Smooth muscle cell (in vitro differentiated cells): ENCODE measurements around the gene ARHGAP24. TPM values are rescaled to one million over a fixed set of nuclear protein-coding genes. Genes with fewer than 3 reads are reported as not detected.

Source experiments
- DNase-seq: peaks from one replicate; lab custom pipeline; 2025; ENCODE audit not compliant: unreplicated experiment; lab: John Stamatoyannopoulos, UW
- H2AFZ ChIP-seq: fragments of 200-600 bp; sonication (generic); 2 replicates; pipeline ENCODE4 v1.6.0; 2016; ENCODE audit warnings: antibody characterized with exemption, low read depth, mild to moderate bottlenecking
- H3F3A ChIP-seq: fragments of 200-600 bp; sonication (generic); 2 replicates; pipeline ENCODE4 v1.6.0; 2017; ENCODE audit warnings: antibody characterized with exemption, low read depth
- H3K27ac ChIP-seq: fragments of 200-600 bp; sonication (generic); 2 replicates; pipeline ENCODE4 v1.5.1; 2016; ENCODE audit warnings: low read depth, mild to moderate bottlenecking
- H3K27me3 ChIP-seq: fragments of 200-600 bp; sonication (generic); 2 replicates; pipeline ENCODE4 v1.6.1; 2016; ENCODE audit warnings: low read depth, mild to moderate bottlenecking
- H3K36me3 ChIP-seq: fragments of 200-600 bp; sonication (generic); 2 replicates; pipeline ENCODE4 v1.5.1; 2016; ENCODE audit warnings: low read depth
- H3K4me1 ChIP-seq: fragments of 200-600 bp; sonication (generic); 2 replicates; pipeline ENCODE4 v1.5.1; 2016; ENCODE audit warnings: low read depth
- H3K4me2 ChIP-seq: fragments of 200-600 bp; sonication (generic); 2 replicates; pipeline ENCODE4 v1.6.0; 2016; ENCODE audit warnings: mild to moderate bottlenecking
- H3K4me3 ChIP-seq: fragments of 200-600 bp; sonication (generic); 2 replicates; pipeline ENCODE4 v1.5.1; 2016; ENCODE audit warnings: mild to moderate bottlenecking
- H3K79me2 ChIP-seq: fragments of 200-600 bp; sonication (generic); 2 replicates; pipeline ENCODE4 v1.6.0; 2016; ENCODE audit warnings: low read depth, mild to moderate bottlenecking
- H3K9ac ChIP-seq: fragments of 200-600 bp; sonication (generic); 2 replicates; pipeline ENCODE4 v1.6.0; 2016; ENCODE audit warnings: low read depth
- H3K9me3 ChIP-seq: fragments of 200-600 bp; sonication (generic); replicated peaks from 2 replicates; pipeline ENCODE4 v1.5.1; 2016; ENCODE audit warnings: low read depth
- H4K20me1 ChIP-seq: fragments of 200-600 bp; sonication (generic); 2 replicates; pipeline ENCODE4 v1.6.0; 2016; ENCODE audit warnings: low read depth
- WGBS: methylation state at CpG from one replicate; pipeline ENCODE4 v1.1.7; 2016; ENCODE audit warnings: low lambda C conversion rate; 5-methylcytosine and 5-hydroxymethylcytosine counted together
- polyA plus RNA-seq: library from polyadenylated mRNA; unstranded; fragments of >200 nt; fragmentation: Nextera tagmentation; extraction: Ambion mirVana; gene quantifications from 2 replicates; pipeline ENCODE4 v1.2.1, GENCODE V29; 2016
- total RNA-seq: library from RNA; depleted of rRNA; stranded (reverse); fragments of >200 nt; gene quantifications from 2 replicates; pipeline ENCODE4 v1.2.3, GENCODE V29; 2014
- TF ChIP-seq, protein P1 (sequence below): fragments of 200-600 bp; sonication (generic); IDR thresholded peaks from 2 replicates; pipeline ENCODE4 v1.5.1; 2017; ENCODE audit warnings: borderline replicate concordance, mild to moderate bottlenecking, antibody characterized with exemption; ENCODE audit not compliant: insufficient read depth, poor library complexity, severe bottlenecking

ARHGAP24 gene
- total and polyA plus RNA-seq, 2 experiments from 2014 or later: 4.9 to 18.2 TPM

GRCh38 chr4:85587952-85588351 lies 113.0 kb downstream of the ARHGAP24 start:
- Histone ChIP-seq H3K4me2 (no peak overlapping the region), H4K20me1 (no peaks in the 10 kb centered on the region), H3F3A (no peaks in the 10 kb centered on the region), H3K9me3 (no peaks in the 10 kb centered on the region), H3K79me2 (no peaks in the 10 kb centered on the region), H3K27ac (no peak overlapping the region), H3K4me3 (no peak overlapping the region), H3K4me1 (no peaks in the 10 kb centered on the region), H2AFZ (no peak overlapping the region), H3K36me3 (no peaks in the 10 kb centered on the region), H3K9ac (no peak overlapping the region), H3K27me3 (no peaks in the 10 kb centered on the region)
- WGBS: 63% methylated on average over 1 of the region's 1 CpG
- DNase-seq: no peak
- TF ChIP-seq, protein P1, sequence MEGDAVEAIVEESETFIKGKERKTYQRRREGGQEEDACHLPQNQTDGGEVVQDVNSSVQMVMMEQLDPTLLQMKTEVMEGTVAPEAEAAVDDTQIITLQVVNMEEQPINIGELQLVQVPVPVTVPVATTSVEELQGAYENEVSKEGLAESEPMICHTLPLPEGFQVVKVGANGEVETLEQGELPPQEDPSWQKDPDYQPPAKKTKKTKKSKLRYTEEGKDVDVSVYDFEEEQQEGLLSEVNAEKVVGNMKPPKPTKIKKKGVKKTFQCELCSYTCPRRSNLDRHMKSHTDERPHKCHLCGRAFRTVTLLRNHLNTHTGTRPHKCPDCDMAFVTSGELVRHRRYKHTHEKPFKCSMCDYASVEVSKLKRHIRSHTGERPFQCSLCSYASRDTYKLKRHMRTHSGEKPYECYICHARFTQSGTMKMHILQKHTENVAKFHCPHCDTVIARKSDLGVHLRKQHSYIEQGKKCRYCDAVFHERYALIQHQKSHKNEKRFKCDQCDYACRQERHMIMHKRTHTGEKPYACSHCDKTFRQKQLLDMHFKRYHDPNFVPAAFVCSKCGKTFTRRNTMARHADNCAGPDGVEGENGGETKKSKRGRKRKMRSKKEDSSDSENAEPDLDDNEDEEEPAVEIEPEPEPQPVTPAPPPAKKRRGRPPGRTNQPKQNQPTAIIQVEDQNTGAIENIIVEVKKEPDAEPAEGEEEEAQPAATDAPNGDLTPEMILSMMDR: no peak

DNA sequence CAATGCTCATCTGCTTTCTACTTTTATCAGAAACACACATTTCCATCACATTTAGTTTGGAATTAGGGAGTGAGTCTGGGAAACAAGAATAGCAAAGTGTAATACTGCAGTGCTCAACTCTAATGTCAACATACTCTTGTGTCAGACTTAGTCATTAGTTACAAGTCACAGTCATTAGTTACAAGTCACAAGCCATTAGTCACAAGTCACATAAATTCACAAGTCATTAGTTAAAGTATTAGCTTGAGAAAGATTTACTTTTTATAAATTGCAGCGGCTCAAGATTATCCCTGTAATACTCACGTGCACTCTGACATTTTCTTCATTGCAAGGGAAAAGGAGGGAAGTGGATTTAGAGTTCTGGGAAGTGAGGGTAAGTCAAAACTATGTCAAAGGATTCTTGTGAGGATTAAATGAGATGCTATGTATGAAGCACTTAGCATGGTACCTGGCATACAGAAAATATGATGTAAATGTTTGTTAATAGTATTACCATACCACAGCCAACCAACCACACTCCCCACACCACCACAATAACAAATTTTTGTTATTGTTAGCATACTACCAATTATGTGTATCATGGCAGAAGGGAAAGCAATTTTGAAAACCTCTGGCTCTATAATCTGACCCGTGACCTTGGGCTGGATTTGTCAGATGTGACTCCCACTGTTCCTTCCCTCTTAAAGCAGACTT lies 116.6 kb downstream of the ARHGAP24 start:
- Histone ChIP-seq H4K20me1 (no peaks in the 10 kb centered on the region), H3K4me1 (no peaks in the 10 kb centered on the region), H3K27me3 (no peaks in the 10 kb centered on the region), H3K9me3 (no peaks in the 10 kb centered on the region), H3K4me3 (no peak overlapping the region), H3F3A (no peaks in the 10 kb centered on the region), H2AFZ (no peak overlapping the region), H3K4me2 (no peak overlapping the region), H3K36me3 (no peaks in the 10 kb centered on the region), H3K27ac (no peak overlapping the region), H3K9ac (no peak overlapping the region), H3K79me2 (no peaks in the 10 kb centered on the region)
- WGBS: 60% methylated on average over 3 of the region's 3 CpGs
- DNase-seq: no peak
- TF ChIP-seq, protein P1: no peak

DNA sequence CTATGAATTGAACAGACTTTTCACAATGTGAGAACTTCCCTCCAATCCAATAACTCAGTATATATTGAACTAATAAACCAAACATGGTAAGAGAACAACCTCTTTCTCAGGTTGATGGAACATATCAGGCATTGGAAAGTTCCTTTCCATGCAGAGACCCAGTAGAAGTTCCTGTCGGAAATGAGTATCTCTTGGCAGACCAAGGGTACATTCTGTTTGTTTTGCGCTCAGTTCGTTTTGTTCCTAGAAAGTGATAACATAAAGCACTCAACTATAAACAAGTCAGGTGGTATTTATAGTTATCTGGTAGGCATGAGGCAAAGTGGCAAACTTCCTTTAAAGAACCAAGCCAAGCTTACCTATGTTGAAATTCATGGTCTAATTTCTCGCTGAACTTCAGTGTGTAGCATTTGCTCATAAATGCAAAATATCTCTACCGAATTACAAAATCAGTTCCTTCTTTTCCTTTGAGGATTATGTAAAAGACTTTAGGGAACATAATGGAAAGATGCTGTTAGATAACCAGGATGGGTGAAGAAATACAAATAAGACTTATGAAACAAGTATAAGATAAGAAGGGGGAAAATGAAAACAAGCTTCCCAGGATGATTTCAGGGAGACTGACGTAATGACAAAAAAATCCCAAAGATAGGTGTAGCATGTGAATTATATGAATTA lies 120.3 kb downstream of the ARHGAP24 start:
- 82% methylated on average over 6 of the region's 6 CpGs for WGBS
- Histone ChIP-seq H3K4me1 (no peaks in the 10 kb centered on the region), H3K79me2 (no peaks in the 10 kb centered on the region), H3K4me2 (no peak overlapping the region), H4K20me1 (no peaks in the 10 kb centered on the region), H3K27me3 (no peaks in the 10 kb centered on the region), H3K9me3 (no peaks in the 10 kb centered on the region), H3K27ac (no peak overlapping the region), H3K9ac (no peak overlapping the region), H3F3A (no peaks in the 10 kb centered on the region), H3K36me3 (no peaks in the 10 kb centered on the region), H2AFZ (no peak overlapping the region), H3K4me3 (no peak overlapping the region)
- TF ChIP-seq, protein P1: no peak
- no peak for DNase-seq
